ENCODE measurements around the gene OSM.
A peak's percentile ranks its signal among the peaks of the same experiment; 100 is the strongest.

The OSM gene

DNA sequence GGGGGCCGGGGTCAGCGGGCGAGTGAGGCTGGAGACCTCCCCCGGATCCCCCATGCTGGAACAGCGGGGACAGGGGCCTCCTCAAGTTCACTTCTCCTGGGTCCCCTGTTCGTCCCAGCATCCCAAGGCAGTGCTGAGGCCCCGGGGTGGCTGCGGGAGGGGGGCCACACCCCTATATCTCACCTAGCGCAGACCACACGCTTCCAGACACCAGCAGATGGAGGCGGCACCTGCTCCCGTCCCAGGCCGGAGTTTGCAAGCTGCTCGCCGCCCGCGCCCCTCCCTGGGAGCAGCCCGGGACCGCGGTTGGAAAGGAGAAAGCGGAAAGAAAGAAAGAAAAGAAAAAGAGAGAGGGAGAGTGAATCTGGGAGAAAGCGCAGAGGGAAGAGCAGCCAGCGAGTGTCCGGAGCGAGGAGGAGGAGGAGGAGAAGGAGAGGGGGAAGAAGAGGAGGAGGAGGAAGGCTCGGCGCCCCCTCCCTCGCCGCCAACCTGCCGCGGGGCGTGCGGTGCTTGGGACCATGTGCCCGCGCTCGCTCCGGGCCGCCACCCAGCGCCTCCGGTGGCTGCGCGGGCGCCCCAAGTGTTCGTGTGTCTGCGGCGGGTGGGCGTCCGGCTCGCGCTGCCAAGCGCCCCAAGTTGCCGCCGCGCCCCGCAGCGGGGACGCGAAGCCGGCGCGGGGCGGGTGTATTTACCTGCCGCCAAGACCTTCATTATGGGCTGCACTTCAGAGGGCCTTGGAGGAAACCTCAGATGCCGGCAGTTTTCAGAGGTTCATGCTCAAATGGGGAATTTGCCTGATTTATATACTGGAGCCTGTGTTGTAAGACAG is 20.5 kb downstream of the OSM start, which contains the start of gene LIF:
Gene LIF (minus strand): TSS at position 775 of the 829 bp plus-strand sequence. CDS start 64 bp downstream, at position 711.
- H3K4me1 ChIP-seq (ENCODE audit: insufficient read depth, low read length) = peaks cover 8% of the 10 kb centered on the region
- H3K9ac ChIP-seq (ENCODE audit: low read length) = no peak within 1 kb of the TSS
- no peaks in the 10 kb centered on the region for H3K36me3 ChIP-seq (ENCODE audit: insufficient read depth, low read length)
- peak within 1 kb of the TSS; percentile 7 for H3K27ac ChIP-seq (ENCODE audit: low read depth, low read length)
- H3K27me3 ChIP-seq (ENCODE audit: control insufficient read depth in 1 of 2, insufficient read depth in 2 of 2, low read length in 2 of 2) = peaks cover 8 to 40% of the 10 kb centered on the region in 2 donors
- no peaks in the 10 kb centered on the region for H3K9me3 ChIP-seq (ENCODE audit: low read length)
- peak within 1 kb of the TSS; percentile 47 to 56 for H3K4me3 ChIP-seq (ENCODE audit: low read depth in 1 of 2, low read length in 2 of 2)

DNA sequence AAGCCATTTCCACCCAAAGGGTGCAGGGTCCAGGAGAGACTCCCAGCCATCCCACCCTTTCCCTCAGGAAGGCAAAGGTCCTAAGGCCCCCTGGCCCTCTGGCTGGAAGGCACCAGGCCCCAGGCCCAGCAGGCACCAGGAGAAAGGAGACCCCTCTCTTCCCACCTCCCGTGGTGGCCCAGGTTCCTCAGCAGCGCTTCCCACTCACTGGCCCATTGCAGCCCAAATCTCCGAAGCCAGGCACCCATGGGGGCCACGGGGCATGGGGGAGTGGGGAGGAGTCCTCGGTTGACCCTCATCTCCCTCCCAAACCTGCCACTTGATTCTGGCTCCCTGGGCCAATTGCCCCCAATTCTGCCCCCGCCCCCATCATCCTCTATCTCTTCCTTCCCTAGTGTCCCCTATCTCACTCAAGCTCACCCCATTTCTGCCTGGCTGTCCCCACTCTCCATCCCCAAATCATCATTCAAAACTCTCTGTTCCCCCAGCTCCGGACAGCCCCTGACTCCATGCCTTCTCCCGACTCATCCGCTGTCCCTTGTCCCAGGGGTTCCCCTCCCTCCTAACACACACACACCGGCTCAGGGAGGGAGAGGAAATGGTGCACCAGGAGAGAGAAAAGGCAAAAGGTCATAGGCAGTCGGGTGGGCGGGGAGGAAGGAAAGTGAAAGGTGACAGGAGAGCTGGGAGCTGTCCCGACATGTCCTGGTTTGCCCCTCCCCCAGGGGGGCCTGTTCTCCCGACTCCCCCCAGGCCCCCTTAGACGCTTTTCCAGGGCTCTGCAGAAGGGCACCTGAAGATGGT is 21.3 kb downstream of the OSM start:
- H3K27me3 ChIP-seq (ENCODE audit: control insufficient read depth in 1 of 2, insufficient read depth in 2 of 2, low read length in 2 of 2) = peaks cover 8 to 40% of the 10 kb centered on the region in 2 donors
- no peak overlapping the region for H3K27ac ChIP-seq (ENCODE audit: low read depth, low read length)
- no peaks in the 10 kb centered on the region for H3K36me3 ChIP-seq (ENCODE audit: insufficient read depth, low read length)
- H3K9ac ChIP-seq (ENCODE audit: low read length) = no peak overlapping the region
- H3K4me1 ChIP-seq (ENCODE audit: insufficient read depth, low read length) = peaks cover 8% of the 10 kb centered on the region
- no peaks in the 10 kb centered on the region for H3K9me3 ChIP-seq (ENCODE audit: low read length)
- H3K4me3 ChIP-seq (ENCODE audit: low read depth in 1 of 2, low read length in 2 of 2) = peak overlapping the region; percentile 47 to 56

DNA sequence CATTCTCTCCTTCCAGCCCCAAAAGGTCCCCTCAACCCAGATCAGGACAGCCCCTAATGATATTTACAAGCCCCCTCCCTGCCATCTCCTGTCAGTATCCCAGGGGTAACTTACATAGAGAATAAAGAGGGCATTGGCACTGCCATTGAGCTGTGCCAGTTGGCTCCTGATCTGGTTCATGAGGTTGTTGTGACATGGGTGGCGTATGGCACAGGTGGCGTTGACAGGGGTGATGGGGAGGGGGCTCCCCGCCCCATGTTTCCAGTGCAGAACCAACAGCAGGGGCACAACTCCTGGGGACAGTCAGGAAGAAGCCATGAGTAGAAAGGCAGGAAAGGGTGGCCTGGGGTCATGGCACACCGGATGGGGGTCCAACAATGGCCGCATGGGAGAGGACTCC is 22.0 kb downstream of the OSM start:
- Histone ChIP-seq H3K27me3 (ENCODE audit: control insufficient read depth in 1 of 2, insufficient read depth in 2 of 2, low read length in 2 of 2) (peaks cover 8 to 40% of the 10 kb centered on the region in 2 donors), H3K4me1 (ENCODE audit: insufficient read depth, low read length) (peaks cover 8% of the 10 kb centered on the region), H3K27ac (ENCODE audit: low read depth, low read length) (no peak overlapping the region)

DNA sequence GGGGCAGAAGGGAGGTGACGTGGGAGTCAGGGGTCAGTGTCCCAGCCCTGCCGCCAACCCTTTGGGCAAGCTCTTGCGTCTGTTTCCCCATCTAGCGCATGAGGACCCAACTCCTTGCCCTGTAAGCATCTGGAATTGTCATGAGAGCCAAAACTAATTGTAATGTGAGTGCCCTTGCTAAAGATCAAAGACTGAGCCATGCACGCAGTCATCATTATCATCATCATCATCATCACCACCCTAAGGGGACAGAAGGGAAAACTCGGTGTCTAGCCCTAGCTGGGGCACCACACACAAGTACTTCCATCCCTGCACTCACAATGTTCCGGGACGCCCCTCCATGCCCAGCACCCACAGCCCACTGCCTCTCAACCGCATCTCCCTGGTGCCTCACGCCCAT is 22.6 kb downstream of the OSM start:
- H3K4me1 ChIP-seq (ENCODE audit: insufficient read depth, low read length) = peaks cover 11% of the 10 kb centered on the region
- H3K9me3 ChIP-seq (ENCODE audit: low read length) = no peaks in the 10 kb centered on the region
- H3K36me3 ChIP-seq (ENCODE audit: insufficient read depth, low read length) = no peaks in the 10 kb centered on the region
- H3K27me3 ChIP-seq (ENCODE audit: control insufficient read depth in 1 of 2, insufficient read depth in 2 of 2, low read length in 2 of 2) = peaks cover 8 to 37% of the 10 kb centered on the region in 2 donors
- no peak overlapping the region for H3K27ac ChIP-seq (ENCODE audit: low read depth, low read length)
- no peak overlapping the region for H3K9ac ChIP-seq (ENCODE audit: low read length)
- H3K4me3 ChIP-seq (ENCODE audit: low read depth in 1 of 2, low read length in 2 of 2) = no peak overlapping the region

More for the DNA sequence above, 22.0 kb downstream of the OSM start:
- Histone ChIP-seq H3K9ac (ENCODE audit: low read length) (no peak overlapping the region), H3K36me3 (ENCODE audit: insufficient read depth, low read length) (no peaks in the 10 kb centered on the region), H3K9me3 (ENCODE audit: low read length) (no peaks in the 10 kb centered on the region), H3K4me3 (ENCODE audit: low read depth in 1 of 2, low read length in 2 of 2) (no peak overlapping the region)

DNA sequence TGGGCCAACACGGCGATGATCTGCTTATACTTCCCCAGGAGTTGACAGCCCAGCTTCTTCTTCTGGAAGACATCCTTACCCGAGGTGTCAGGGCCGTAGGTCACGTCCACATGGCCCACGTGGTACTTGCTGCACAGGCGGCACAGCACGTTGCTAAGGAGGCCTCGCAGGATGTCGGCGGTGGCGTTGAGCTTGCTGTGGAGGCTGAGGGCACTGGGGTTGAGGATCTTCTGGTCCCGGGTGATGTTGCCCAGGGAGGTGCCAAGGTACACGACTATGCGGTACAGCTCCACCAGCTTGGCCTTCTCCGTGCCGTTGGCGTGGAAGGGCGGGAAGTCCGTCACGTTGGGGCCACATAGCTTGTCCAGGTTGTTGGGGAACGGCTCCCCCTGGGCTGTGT is 23.0 kb downstream of the OSM start:
- Histone ChIP-seq H3K9me3 (ENCODE audit: low read length) (no peaks in the 10 kb centered on the region), H3K27ac (ENCODE audit: low read depth, low read length) (no peak overlapping the region), H3K9ac (ENCODE audit: low read length) (no peak overlapping the region), H3K36me3 (ENCODE audit: insufficient read depth, low read length) (no peaks in the 10 kb centered on the region), H3K4me1 (ENCODE audit: insufficient read depth, low read length) (peaks cover 13% of the 10 kb centered on the region), H3K27me3 (ENCODE audit: control insufficient read depth in 1 of 2, insufficient read depth in 2 of 2, low read length in 2 of 2) (peaks cover 8 to 33% of the 10 kb centered on the region in 2 donors), H3K4me3 (ENCODE audit: low read depth in 1 of 2, low read length in 2 of 2) (no peak overlapping the region)

DNA sequence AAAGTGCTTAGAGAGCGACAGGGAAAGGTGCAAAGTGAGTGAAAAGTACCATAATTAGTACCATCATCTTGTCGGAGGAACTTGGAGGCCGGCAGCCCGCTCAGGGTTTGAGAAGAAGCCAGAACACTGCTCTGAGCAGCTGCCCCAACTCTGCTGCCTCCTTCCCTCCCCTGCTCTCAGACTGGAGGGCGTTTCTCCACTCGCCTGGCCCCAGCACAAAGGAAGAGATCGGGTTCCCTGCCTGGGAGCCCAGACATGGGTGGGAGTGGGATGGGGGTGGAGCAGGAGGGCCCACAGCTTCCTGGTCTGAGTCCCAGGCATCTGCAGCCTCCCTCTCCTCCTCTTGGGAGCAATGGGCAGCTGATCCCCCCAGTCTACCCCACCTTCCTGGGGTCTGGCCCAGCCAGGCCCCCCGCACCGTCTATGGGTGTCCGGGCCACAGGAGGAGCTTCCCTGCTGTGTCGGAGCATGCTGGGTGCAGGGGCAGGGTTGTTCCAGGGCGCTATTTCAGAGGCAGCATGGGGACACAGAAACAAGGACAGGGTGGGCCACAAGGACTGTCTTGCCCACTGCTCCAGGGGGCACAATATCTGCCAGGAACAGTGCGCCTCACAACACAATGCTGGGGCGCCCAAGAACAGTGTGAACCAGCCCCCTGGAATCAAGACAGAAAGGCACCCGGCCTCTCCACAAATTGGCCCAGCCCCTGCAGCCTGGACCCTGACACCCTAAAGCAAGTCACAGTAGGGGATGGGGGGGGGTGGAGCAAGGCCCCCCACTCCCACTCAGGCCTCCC is 24.9 kb downstream of the OSM start:
- no peak overlapping the region for H3K27ac ChIP-seq (ENCODE audit: low read depth, low read length)

DNA sequence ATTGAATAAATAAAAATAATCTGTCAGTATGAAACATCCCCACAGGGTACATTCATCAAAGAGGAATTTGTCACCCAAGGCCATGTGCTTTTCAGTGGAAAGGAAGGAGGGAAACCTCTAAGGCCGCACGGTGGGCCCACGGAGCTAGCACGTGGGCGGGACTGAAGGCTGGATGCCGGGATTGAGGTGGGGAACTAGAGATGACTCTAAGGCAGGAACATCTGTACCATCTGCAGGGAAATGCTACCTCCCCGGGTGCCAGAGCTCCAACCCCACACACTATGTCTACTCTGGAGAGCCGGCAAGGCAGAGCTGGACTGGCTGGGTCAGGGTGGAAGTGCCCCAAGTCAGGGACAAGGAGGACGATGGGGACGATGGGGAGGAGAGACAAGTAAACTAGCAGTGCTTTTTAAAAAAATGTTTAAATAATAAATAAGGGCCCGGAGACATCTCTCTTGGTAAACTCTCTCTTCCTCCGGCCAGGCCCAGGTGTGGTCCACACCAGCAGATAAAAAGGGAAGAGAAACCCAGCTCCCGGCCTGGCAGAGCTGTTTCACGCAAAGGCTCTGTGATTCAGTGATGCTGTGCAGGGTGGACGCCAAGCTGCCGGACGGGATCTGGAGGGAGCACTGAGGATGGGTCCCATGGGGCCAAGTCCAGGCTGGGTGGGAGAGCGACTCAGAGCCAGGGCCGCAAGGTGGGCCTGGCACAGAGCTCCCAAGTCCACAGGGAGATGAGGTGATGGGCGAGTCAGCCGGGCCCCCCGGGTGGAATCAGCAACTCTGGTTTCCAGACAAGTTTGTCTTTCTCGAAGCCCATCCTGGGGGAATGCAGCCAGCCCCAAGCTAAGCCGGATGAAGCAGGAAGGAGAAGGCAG is 25.9 kb downstream of the OSM start:
- Histone ChIP-seq H3K27ac (ENCODE audit: low read depth, low read length) (no peak overlapping the region), H3K9me3 (ENCODE audit: low read length) (no peaks in the 10 kb centered on the region), H3K4me3 (ENCODE audit: low read depth in 1 of 2, low read length in 2 of 2) (no peak overlapping the region), H3K36me3 (ENCODE audit: insufficient read depth, low read length) (no peaks in the 10 kb centered on the region), H3K27me3 (ENCODE audit: control insufficient read depth in 1 of 2, insufficient read depth in 2 of 2, low read length in 2 of 2) (peaks cover 5 to 10% of the 10 kb centered on the region in 2 donors), H3K4me1 (ENCODE audit: insufficient read depth, low read length) (peaks cover 10% of the 10 kb centered on the region), H3K9ac (ENCODE audit: low read length) (no peak overlapping the region)

More for the DNA sequence above, 24.9 kb downstream of the OSM start:
- H3K9ac ChIP-seq (ENCODE audit: low read length) = no peak overlapping the region
- no peak overlapping the region for H3K4me3 ChIP-seq (ENCODE audit: low read depth in 1 of 2, low read length in 2 of 2)
- H3K27me3 ChIP-seq (ENCODE audit: control insufficient read depth in 1 of 2, insufficient read depth in 2 of 2, low read length in 2 of 2) = peaks cover 8 to 14% of the 10 kb centered on the region in 2 donors
- no peaks in the 10 kb centered on the region for H3K9me3 ChIP-seq (ENCODE audit: low read length)
- H3K36me3 ChIP-seq (ENCODE audit: insufficient read depth, low read length) = no peaks in the 10 kb centered on the region
- peaks cover 13% of the 10 kb centered on the region for H3K4me1 ChIP-seq (ENCODE audit: insufficient read depth, low read length)

DNA sequence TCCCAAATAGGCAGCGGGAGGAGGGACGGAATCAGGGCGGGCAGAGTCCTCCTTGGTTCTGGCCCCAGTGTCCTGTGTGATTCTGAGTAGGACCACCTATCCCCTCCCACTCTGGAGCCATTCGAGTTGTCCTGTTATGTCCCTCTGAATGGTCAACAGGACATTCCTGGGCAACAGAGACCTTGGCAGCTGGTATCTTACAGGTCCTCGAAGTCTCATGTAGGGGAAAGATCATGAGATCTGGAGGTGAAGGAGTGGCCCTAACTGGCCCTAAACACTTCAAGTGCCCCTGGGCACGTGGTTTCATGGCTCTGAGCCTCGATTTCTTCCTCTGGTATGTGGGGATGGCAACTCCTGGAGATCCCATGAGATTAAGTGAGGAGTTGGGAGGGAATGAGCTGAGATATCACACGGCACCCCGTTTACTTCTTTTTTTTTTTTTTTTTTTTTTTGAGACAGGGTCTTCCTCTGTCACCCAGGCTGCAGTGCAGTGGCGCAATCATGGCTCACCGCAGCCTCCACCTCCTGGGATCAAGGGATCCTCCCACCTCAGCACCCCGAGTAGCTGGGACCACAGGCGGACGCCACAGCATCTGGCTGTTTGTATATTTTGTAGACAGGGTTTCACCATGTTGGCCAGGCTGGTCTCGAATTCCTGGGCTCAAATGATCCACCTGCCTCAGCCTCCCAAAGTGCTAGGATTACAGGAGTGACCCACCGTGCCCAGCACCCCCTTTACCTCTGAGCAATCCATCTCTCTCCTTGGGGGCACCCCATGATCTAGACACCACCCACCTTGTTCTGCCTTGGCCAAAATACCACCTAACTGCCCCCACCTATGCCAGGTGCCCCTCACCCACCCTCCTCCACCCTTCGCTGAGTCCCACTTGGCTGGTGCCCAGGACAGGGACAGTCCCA is 26.9 kb downstream of the OSM start:
- Histone ChIP-seq H3K27me3 (ENCODE audit: control insufficient read depth in 1 of 2, insufficient read depth in 2 of 2, low read length in 2 of 2) (no peaks in the 10 kb centered on the region), H3K36me3 (ENCODE audit: insufficient read depth, low read length) (no peaks in the 10 kb centered on the region), H3K9ac (ENCODE audit: low read length) (no peak overlapping the region), H3K27ac (ENCODE audit: low read depth, low read length) (no peak overlapping the region), H3K9me3 (ENCODE audit: low read length) (no peaks in the 10 kb centered on the region), H3K4me3 (ENCODE audit: low read depth in 1 of 2, low read length in 2 of 2) (no peak overlapping the region), H3K4me1 (ENCODE audit: insufficient read depth, low read length) (peaks cover 8% of the 10 kb centered on the region)

DNA sequence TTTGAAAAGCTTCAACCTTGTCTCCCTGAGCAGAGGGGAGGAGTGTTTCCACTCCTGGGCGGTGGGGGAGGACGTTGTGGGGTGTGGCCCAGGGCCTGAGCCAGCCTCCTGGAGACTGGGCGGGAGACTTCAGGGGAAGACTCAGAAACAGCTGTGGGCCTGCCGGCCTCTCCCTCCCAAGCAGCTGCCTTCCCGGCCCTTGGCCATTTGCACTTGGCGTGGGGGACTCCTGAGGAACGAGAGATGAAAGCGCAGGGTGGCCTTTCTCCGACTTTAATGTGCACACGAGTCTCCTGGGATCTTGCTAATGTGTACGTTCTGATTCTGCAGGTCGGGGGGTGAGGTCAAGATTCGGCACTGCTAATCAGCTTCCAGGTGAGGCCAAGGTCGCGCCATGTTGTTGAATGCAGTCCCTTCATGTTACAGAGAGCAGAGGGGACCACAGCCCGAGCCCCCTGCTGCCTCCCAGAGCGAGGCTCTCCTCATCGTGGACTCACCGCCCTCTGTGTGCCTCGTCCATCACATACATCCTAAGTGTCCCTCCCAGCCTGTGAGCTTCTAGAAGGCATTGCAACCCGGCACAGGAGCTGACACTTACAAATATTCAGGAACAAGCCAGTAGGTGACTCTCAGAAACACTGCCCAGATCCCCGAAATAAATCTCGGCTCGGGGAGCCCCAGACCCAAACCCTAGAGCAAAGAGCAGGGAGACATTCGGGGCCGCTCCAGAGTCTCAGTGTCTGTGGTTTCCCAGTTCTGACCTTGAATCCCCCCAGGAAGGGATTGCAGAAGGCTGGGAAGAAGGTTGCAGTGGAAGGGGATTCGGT is 27.8 kb downstream of the OSM start:
- Histone ChIP-seq H3K4me3 (ENCODE audit: low read depth in 1 of 2, low read length in 2 of 2) (no peak overlapping the region), H3K27ac (ENCODE audit: low read depth, low read length) (no peak overlapping the region), H3K27me3 (ENCODE audit: control insufficient read depth in 1 of 2, insufficient read depth in 2 of 2, low read length in 2 of 2) (no peaks in the 10 kb centered on the region), H3K9ac (ENCODE audit: low read length) (no peak overlapping the region), H3K9me3 (ENCODE audit: low read length) (no peaks in the 10 kb centered on the region), H3K36me3 (ENCODE audit: insufficient read depth, low read length) (no peaks in the 10 kb centered on the region), H3K4me1 (ENCODE audit: insufficient read depth, low read length) (peaks cover 11% of the 10 kb centered on the region)
